PC-3 (cell line): ENCODE data around the gene STX5. TPM values are rescaled to one million over a fixed set of nuclear protein-coding genes. Genes with fewer than 3 reads are reported as not detected.

Source experiments
- ATAC-seq: fragments of 200-7000 bp; cut with Tn5 transposase; 2 replicates; pipeline ENCODE4 v1.9.1; 2020; ENCODE audit warnings: mild to moderate bottlenecking, moderate library complexity
- BruUV-seq: library from RNA; stranded (reverse); fragments of 400-500 nt; replicated peaks from 2 replicates; lab custom pipeline; 2021; lab: Mats Ljungman, UMichigan
- CTCF ChIA-PET: fragments of 300-600 bp; sonication (Branson Sonifier 250); formaldehyde crosslinking; loops from one replicate; lab custom pipeline; 2022; ENCODE audit warnings: antibody characterized with exemption; lab: Charles Lee
- POLR2A ChIA-PET: fragments of 300-600 bp; sonication (Branson Sonifier 250); formaldehyde crosslinking; loops from one replicate; lab custom pipeline; 2022; ENCODE audit warnings: antibody characterized with exemption; ENCODE audit not compliant: unreplicated experiment; lab: Charles Lee
- DNase-seq: peaks from one replicate; pipeline ENCODE4 v3.0.0-alpha.2; 2015
- H2AFZ ChIP-seq: fragments of 300-600 bp; sonication (generic); 2 replicates; pipeline ENCODE4 v1.6.0; 2016; ENCODE audit warnings: antibody characterized with exemption, low read length
- H3F3A ChIP-seq: fragments of 300-600 bp; sonication (generic); one replicate; pipeline ENCODE4 v1.6.0; 2017; ENCODE audit warnings: antibody characterized with exemption, low read length, control low read depth, mild to moderate bottlenecking; ENCODE audit not compliant: unreplicated experiment
- H3K27ac ChIP-seq: fragments of 300-600 bp; sonication (generic); 2 replicates; pipeline ENCODE4 v1.5.1; 2016; ENCODE audit warnings: mild to moderate bottlenecking, low read length
- H3K27me3 ChIP-seq: fragments of 300-600 bp; sonication (generic); 2 replicates; pipeline ENCODE4 v1.6.1; 2016; ENCODE audit warnings: low read length, mixed read lengths
- H3K36me3 ChIP-seq: fragments of 300-600 bp; sonication (generic); 2 replicates; pipeline ENCODE4 v1.6.1; 2016; ENCODE audit warnings: low read depth, mixed run types, low read length, mixed read lengths
- H3K4me1 ChIP-seq: fragments of 300-600 bp; sonication (generic); 2 replicates; pipeline ENCODE4 v1.5.1; 2016; ENCODE audit warnings: low read length; ENCODE audit not compliant: insufficient read depth
- H3K4me2 ChIP-seq: fragments of 300-600 bp; sonication (generic); 2 replicates; pipeline ENCODE4 v1.6.0; 2016; ENCODE audit warnings: low read length
- H3K4me3 ChIP-seq: fragments of 300-600 bp; sonication (generic); 2 replicates; pipeline ENCODE4 v1.5.1; 2016; ENCODE audit warnings: mild to moderate bottlenecking, low read length, mixed read lengths
- H3K79me2 ChIP-seq: fragments of 300-600 bp; sonication (generic); 2 replicates; pipeline ENCODE4 v1.6.1; 2017; ENCODE audit warnings: low read length, mixed read lengths
- H3K9ac ChIP-seq: fragments of 300-600 bp; sonication (generic); 2 replicates; pipeline ENCODE4 v1.6.0; 2016; ENCODE audit warnings: mild to moderate bottlenecking, low read length
- H3K9me2 ChIP-seq: fragments of 300-600 bp; sonication (generic); replicated peaks from 2 replicates; pipeline ENCODE4 v1.6.1; 2016; ENCODE audit warnings: mixed run types, low read length, mixed read lengths
- H3K9me3 ChIP-seq: fragments of 300-600 bp; sonication (generic); 2 replicates; pipeline ENCODE4 v1.6.1; 2016; ENCODE audit warnings: low read length, mixed read lengths
- H4K20me1 ChIP-seq: fragments of 300-600 bp; sonication (generic); 2 replicates; pipeline ENCODE4 v1.6.1; 2016; ENCODE audit warnings: low read length, mixed read lengths
- EZH2 ChIP-seq: fragments of 300-600 bp; sonication (generic); IDR thresholded peaks from one replicate; pipeline ENCODE4 v1.6.1; 2017; ENCODE audit warnings: antibody characterized with exemption, mild to moderate bottlenecking, low read length; ENCODE audit not compliant: unreplicated experiment
- EZH2phosphoT487 ChIP-seq: fragments of 300-600 bp; sonication (generic); IDR thresholded peaks from 2 replicates; pipeline ENCODE4 v1.6.1; 2018; ENCODE audit warnings: mild to moderate bottlenecking, antibody characterized with exemption, low read length, borderline replicate concordance
- intact Hi-C: fragments of 100-400 bp; cut with micrococcal nuclease; formaldehyde crosslinking; loops from 2 replicates; pipeline ENCODE4 v1.9.0; 2023
- total RNA-seq: library from RNA; depleted of rRNA; stranded (reverse); fragments of >200 nt; gene quantifications from 2 replicates; pipeline ENCODE4 v1.2.3, GENCODE V29; 2014
- TF ChIP-seq, protein P1 (sequence below): fragments of 300-600 bp; sonication (generic); conservative IDR thresholded peaks from 2 replicates; pipeline ENCODE4 v1.5.1; 2017; ENCODE audit warnings: antibody characterized with exemption, low read depth, mild to moderate bottlenecking, low read length

Gene STX5
- total RNA-seq, 1 experiment from 2014 or later, result 48.2 TPM

DNA sequence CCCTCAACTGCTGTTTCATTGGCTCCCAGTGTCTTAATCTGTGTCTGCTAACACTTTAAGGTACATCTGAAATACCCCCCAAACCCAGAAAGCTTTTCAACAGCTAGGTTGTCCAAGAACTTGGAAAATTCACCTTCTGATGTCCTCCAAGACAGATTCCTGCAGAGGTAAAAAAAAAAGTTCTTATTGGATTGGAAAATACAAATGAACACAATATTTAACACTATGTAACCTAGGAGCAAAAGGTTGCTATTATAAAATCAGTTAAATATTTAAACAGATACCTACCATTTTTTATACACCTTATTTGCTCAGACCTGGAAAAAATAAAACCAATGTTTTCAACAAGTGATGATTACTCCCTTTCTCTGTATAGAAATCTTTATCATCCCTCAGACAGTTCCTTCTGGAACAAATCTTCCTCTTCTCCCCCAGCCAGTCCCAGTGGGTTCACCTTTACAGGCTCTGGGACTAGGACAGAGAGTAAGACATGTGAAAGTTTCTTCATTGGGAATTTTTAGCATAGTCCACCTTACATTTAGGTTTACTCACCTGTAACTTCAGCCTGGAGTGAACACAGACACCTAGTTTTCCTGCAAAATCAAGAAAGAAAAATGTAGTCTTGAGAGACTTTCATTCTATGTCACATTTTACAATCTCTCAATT, 20.8 kb upstream of the STX5 start:
- peaks cover 41% of the 10 kb centered on the region for H3K36me3 ChIP-seq
- peaks cover 56% of the 10 kb centered on the region for H3K79me2 ChIP-seq
- intact Hi-C loops, result no loop called here
- H3K4me2 ChIP-seq, result peak overlapping the region; percentile 96
- H3K27me3 ChIP-seq, result no peaks in the 10 kb centered on the region
- H3F3A ChIP-seq, result peaks cover 56% of the 10 kb centered on the region
- peaks cover 24% of the 10 kb centered on the region for H3K4me1 ChIP-seq
- no peak overlapping the region for H3K9ac ChIP-seq
- no peaks in the 10 kb centered on the region for H3K9me3 ChIP-seq
- H2AFZ ChIP-seq, result no peak overlapping the region
- peak overlapping the region; percentile 93 for H3K4me3 ChIP-seq
- POLR2A ChIA-PET, result interaction anchor here (0.6 kb wide), 1 partner anchor 12 kb away, joined by 3 read pairs; no protein-coding TSS in a partner anchor
- H3K27ac ChIP-seq, result no peak overlapping the region
- no peak for TF ChIP-seq EZH2
- TF ChIP-seq, protein P1, sequence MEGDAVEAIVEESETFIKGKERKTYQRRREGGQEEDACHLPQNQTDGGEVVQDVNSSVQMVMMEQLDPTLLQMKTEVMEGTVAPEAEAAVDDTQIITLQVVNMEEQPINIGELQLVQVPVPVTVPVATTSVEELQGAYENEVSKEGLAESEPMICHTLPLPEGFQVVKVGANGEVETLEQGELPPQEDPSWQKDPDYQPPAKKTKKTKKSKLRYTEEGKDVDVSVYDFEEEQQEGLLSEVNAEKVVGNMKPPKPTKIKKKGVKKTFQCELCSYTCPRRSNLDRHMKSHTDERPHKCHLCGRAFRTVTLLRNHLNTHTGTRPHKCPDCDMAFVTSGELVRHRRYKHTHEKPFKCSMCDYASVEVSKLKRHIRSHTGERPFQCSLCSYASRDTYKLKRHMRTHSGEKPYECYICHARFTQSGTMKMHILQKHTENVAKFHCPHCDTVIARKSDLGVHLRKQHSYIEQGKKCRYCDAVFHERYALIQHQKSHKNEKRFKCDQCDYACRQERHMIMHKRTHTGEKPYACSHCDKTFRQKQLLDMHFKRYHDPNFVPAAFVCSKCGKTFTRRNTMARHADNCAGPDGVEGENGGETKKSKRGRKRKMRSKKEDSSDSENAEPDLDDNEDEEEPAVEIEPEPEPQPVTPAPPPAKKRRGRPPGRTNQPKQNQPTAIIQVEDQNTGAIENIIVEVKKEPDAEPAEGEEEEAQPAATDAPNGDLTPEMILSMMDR, result no peak
- no peak for TF ChIP-seq EZH2phosphoT487
- no peak for DNase-seq
- peaks cover 43% of the 10 kb centered on the region for H4K20me1 ChIP-seq
- H3K9me2 ChIP-seq, result no peaks in the 10 kb centered on the region
- CTCF ChIA-PET, result no interaction called here
- no TSS peak for BruUV-seq
- ATAC-seq, result no peak

DNA sequence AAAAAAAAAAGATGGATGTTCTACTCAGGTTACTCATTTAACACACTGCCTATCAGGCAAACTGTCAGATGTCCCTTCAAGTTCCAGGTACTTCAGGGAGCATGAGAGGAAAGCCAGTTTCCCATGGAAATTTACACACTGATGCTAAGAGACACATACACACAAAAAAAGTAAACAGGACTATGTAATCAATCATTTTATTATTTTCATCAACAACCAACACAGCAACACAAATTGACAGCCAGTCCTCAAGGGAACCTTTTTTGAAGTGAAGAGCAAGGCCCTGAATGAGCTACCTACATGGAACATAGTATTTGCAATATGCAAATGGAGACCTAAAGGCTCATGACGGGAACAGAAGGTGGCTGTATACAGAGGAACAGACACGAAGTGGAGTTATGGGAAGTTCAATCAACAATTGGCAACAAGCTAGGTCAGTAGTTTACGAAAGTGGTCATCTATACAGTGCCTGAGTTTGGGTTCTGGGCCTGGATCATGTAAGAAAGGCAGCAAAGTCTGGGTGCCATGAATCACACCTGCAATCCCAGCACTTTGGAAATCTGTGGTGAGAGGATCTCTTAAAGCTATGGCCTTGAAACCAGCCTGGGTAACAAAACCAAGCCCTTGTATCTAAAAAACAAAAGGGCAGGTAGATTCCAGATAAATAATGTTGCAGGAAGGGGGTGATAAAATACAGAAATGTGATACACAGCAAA, 20.1 kb upstream of the STX5 start:
- H3K4me1 ChIP-seq, result peaks cover 18% of the 10 kb centered on the region
- H2AFZ ChIP-seq, result no peak overlapping the region
- H3K36me3 ChIP-seq, result peaks cover 41% of the 10 kb centered on the region
- no TSS peak for BruUV-seq
- H3K79me2 ChIP-seq, result peaks cover 49% of the 10 kb centered on the region
- peak overlapping the region; percentile 93 for H3K4me3 ChIP-seq
- H4K20me1 ChIP-seq, result peaks cover 43% of the 10 kb centered on the region
- H3K27ac ChIP-seq, result no peak overlapping the region
- H3K27me3 ChIP-seq, result no peaks in the 10 kb centered on the region
- H3K9ac ChIP-seq, result no peak overlapping the region
- H3K4me2 ChIP-seq, result peak overlapping the region; percentile 96; the same call in 1 of the 2 replicates
- H3K9me3 ChIP-seq, result no peaks in the 10 kb centered on the region
- TF ChIP-seq EZH2phosphoT487, result no peak
- TF ChIP-seq, protein P1, result no peak
- no peak for TF ChIP-seq EZH2
- DNase-seq (peak; percentile 35), ATAC-seq (no peak)
- peaks cover 56% of the 10 kb centered on the region for H3F3A ChIP-seq
- no peaks in the 10 kb centered on the region for H3K9me2 ChIP-seq
- CTCF ChIA-PET, result no interaction called here
- intact Hi-C loops, result no loop called here
- POLR2A ChIA-PET, result interaction anchor here (0.6 kb wide), 1 partner anchor 11 kb away, joined by 3 read pairs; no protein-coding TSS in a partner anchor
